ENCODE results near the gene PMP22. TPM values are rescaled to one million over a fixed set of nuclear protein-coding genes. Genes with fewer than 3 reads are reported as not detected.

Gene PMP22
- total and polyA plus RNA-seq, 2 of the 13 experiments (the other 11 are each of a cell fraction or from before 2014, with no cell fraction given): 5.7 to 6.2 TPM

- TF ChIP-seq PAF1 (CRISPR knock-in tag; IDR thresholded peaks at IDR 0.05): no peak
- TF ChIP-seq MBD4 (IDR thresholded peaks at IDR 0.05; ENCODE audit: borderline replicate concordance, low read length): no peak
- TF ChIP-seq CTCF (CRISPR knock-in tag; IDR thresholded peaks at IDR 0.05): peak; percentile 77
- no peak for TF ChIP-seq ZSCAN31 (CRISPR knock-in tag; IDR thresholded peaks at IDR 0.05; ENCODE audit: low read depth)
- no peak for TF ChIP-seq ZNF841 (CRISPR knock-in tag; IDR thresholded peaks at IDR 0.05; ENCODE audit: borderline replicate concordance)
- TF ChIP-seq ZNF407 (CRISPR knock-in tag; IDR thresholded peaks at IDR 0.05; ENCODE audit: not compliant biosample characterization): no peak
- TF ChIP-seq DMAP1 (CRISPR knock-in tag; IDR thresholded peaks at IDR 0.05): no peak
- no peak for TF ChIP-seq EZH2 (conservative IDR thresholded peaks at IDR 0.05; ENCODE audit: low read depth, low read length)
- TF ChIP-seq ZNF34 (CRISPR knock-in tag; IDR thresholded peaks at IDR 0.05; ENCODE audit: borderline replicate concordance): no peak
- no peak for TF ChIP-seq THYN1 (CRISPR knock-in tag; IDR thresholded peaks at IDR 0.05; ENCODE audit: borderline replicate concordance, low read depth)
- TF ChIP-seq RXRA (CRISPR knock-in tag; IDR thresholded peaks at IDR 0.05): peak; percentile 22; the same call in 1 of the 2 replicates
- no peak for TF ChIP-seq AGO1 (IDR thresholded peaks at IDR 0.05; ENCODE audit: low read depth, low read length, poor library complexity, severe bottlenecking)
- TF ChIP-seq ZNF430 (CRISPR knock-in tag; IDR thresholded peaks at IDR 0.05): no peak
- no peak for TF ChIP-seq KAT2B (IDR thresholded peaks at IDR 0.05; ENCODE audit: borderline replicate concordance, low read depth, low read length)
- no peak for TF ChIP-seq ZMYM3 (CRISPR knock-in tag; IDR thresholded peaks at IDR 0.05)
- TF ChIP-seq GATAD1 (CRISPR knock-in tag; IDR thresholded peaks at IDR 0.05): no peak
- no peak for TF ChIP-seq SSRP1 (CRISPR knock-in tag; IDR thresholded peaks at IDR 0.05)
- no peak for TF ChIP-seq AHR (CRISPR knock-in tag; IDR thresholded peaks at IDR 0.05)
- TF ChIP-seq HMG20B (CRISPR knock-in tag; conservative IDR thresholded peaks at IDR 0.05): no peak
- TF ChIP-seq ZFY (CRISPR knock-in tag; IDR thresholded peaks at IDR 0.05): no peak
Observed at GRCh38 chr17:15233022-15233805, 31.9 kb downstream of the PMP22 start (continued).

Measured in HepG2 (cell line).